Neural progenitor cell (in vitro differentiated cells): ENCODE results near the gene EXOC6B. TPM values are rescaled to one million over a fixed set of nuclear protein-coding genes. Genes with fewer than 3 reads are reported as not detected.

ENCODE experiments used
- DNase-seq: peaks from one replicate; pipeline ENCODE4 v3.0.0-alpha.2; 2016; ENCODE audit warnings: low spot score
- H2AFZ ChIP-seq: fragments of 200-600 bp; sonication (generic); replicated peaks from 2 replicates; pipeline ENCODE4 v1.6.1; 2016; ENCODE audit warnings: antibody characterized with exemption
- H3F3A ChIP-seq: fragments of 200-600 bp; sonication (generic); 2 replicates; pipeline ENCODE4 v1.6.1; 2016; ENCODE audit warnings: antibody characterized with exemption, low read depth
- H3K27ac ChIP-seq: fragments of 200-600 bp; sonication (generic); 2 replicates; pipeline ENCODE4 v1.5.1; 2016; ENCODE audit warnings: mild to moderate bottlenecking
- H3K27me3 ChIP-seq: fragments of 200-600 bp; sonication (generic); 2 replicates; pipeline ENCODE4 v1.6.1; 2016; ENCODE audit warnings: mild to moderate bottlenecking, moderate library complexity
- H3K36me3 ChIP-seq: fragments of 200-600 bp; sonication (generic); 2 replicates; pipeline ENCODE4 v1.5.1; 2016
- H3K4me1 ChIP-seq: fragments of 200-600 bp; sonication (generic); 2 replicates; pipeline ENCODE4 v1.6.1; 2016; ENCODE audit warnings: mixed run types
- H3K4me2 ChIP-seq: fragments of 200-600 bp; sonication (generic); 2 replicates; pipeline ENCODE4 v1.6.1; 2016
- H3K4me3 ChIP-seq: fragments of 200-600 bp; sonication (generic); 2 replicates; pipeline ENCODE4 v1.5.1; 2016
- H3K79me2 ChIP-seq: fragments of 200-600 bp; sonication (generic); 2 replicates; pipeline ENCODE4 v1.6.1; 2016; ENCODE audit warnings: low read depth
- H3K9ac ChIP-seq: fragments of 200-600 bp; sonication (generic); 2 replicates; pipeline ENCODE4 v1.6.1; 2016
- H3K9me3 ChIP-seq: fragments of 200-600 bp; sonication (generic); 2 replicates; pipeline ENCODE4 v1.5.1; 2016; ENCODE audit warnings: low read depth
- H4K20me1 ChIP-seq: fragments of 200-600 bp; sonication (generic); 2 replicates; pipeline ENCODE4 v1.6.1; 2016; ENCODE audit warnings: low read depth
- H3K27ac Mint-ChIP-seq: 3 replicates; pipeline ENCODE4 v1.8.0; 2021; ENCODE audit warnings: mixed read lengths
- H3K27me3 Mint-ChIP-seq: 2 replicates; pipeline ENCODE4 v1.8.0; 2022; ENCODE audit warnings: low read depth, mild to moderate bottlenecking, inconsistent platforms, moderate library complexity, mixed read lengths; ENCODE audit not compliant: insufficient read depth
- H3K36me3 Mint-ChIP-seq: 3 replicates; pipeline ENCODE4 v1.8.0; 2021; ENCODE audit warnings: mixed read lengths
- H3K4me1 Mint-ChIP-seq: 3 replicates; pipeline ENCODE4 v1.8.0; 2021; ENCODE audit warnings: mixed read lengths
- H3K4me3 Mint-ChIP-seq: 3 replicates; pipeline ENCODE4 v1.8.0; 2021; ENCODE audit warnings: mild to moderate bottlenecking, moderate library complexity, mixed read lengths
- H3K9me3 Mint-ChIP-seq: 3 replicates; pipeline ENCODE4 v1.8.0; 2020; ENCODE audit warnings: mixed read lengths
- EZH2 ChIP-seq: fragments of 200-600 bp; sonication (generic); IDR thresholded peaks from 2 replicates; pipeline ENCODE4 v1.6.1; 2017; ENCODE audit warnings: antibody characterized with exemption, mild to moderate bottlenecking, moderate library complexity
- EZH2phosphoT487 ChIP-seq: fragments of 200-600 bp; sonication (generic); IDR thresholded peaks from 2 replicates; pipeline ENCODE4 v1.6.1; 2017; ENCODE audit warnings: antibody characterized with exemption
- small RNA-seq: library from RNA; depleted of rRNA; stranded (forward); fragments of <200 nt; gene quantifications from one replicate; pipeline ENCODE3, GENCODE V24; 2015
- total RNA-seq: library from RNA; depleted of rRNA; stranded (reverse); fragments of >200 nt; gene quantifications from 2 replicates; pipeline ENCODE4 v1.2.3, GENCODE V29; 2015; ENCODE audit warnings: low replicate concordance
- TF ChIP-seq, protein P1 (sequence below): fragments of 200-600 bp; sonication (generic); IDR thresholded peaks from 2 replicates; pipeline ENCODE4 v1.5.1; 2017; ENCODE audit warnings: antibody characterized with exemption, mild to moderate bottlenecking

The EXOC6B gene
- total RNA-seq, 1 donor from 2014 or later, result 41.2 TPM

DNA sequence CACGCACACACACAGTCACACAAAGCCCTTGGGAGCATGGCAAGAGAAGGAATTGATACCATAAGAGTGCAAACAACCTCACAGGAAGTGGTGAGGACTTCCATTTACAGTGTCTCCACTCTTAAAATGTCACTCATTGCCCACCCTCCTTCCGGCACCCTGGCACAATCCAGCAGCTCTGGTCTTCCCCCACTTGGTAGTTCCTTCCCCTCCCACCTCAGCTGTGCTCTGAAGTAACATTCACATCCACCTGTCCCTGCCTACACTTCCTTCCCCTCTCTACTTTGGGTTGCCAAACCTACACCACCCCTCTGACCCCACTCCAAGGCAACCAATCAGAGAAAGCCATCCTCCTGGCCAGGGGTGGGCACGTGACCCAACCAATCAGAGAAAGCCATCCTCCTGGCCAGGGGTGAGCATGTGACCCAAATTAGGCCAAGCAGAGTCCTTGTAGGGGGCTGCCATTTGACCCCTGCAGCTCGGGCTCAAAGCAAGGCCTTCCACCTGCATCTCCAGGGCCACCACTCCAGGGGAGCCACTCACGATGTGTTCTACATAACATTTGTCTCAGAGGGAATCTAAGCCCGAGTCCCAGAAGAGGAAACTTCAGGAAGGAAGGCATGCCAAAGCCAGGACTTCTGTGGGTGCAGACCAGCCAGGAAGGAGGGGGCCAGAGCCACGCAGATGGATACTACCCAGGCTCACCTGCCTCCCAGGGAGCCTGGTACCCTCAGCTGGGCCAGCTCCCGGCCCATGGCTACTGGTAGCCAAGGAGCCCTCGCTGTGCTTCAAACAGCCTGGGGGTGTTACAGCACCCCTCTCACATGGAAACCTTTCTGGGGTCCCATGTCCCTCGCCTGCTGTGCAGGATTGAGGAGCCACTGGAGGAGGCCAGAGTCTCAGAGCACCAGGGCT is 699.4 kb downstream of the EXOC6B start:
- H3K9ac ChIP-seq, result no peak overlapping the region
- no peaks in the 10 kb centered on the region for H4K20me1 ChIP-seq
- TF ChIP-seq, protein P1, sequence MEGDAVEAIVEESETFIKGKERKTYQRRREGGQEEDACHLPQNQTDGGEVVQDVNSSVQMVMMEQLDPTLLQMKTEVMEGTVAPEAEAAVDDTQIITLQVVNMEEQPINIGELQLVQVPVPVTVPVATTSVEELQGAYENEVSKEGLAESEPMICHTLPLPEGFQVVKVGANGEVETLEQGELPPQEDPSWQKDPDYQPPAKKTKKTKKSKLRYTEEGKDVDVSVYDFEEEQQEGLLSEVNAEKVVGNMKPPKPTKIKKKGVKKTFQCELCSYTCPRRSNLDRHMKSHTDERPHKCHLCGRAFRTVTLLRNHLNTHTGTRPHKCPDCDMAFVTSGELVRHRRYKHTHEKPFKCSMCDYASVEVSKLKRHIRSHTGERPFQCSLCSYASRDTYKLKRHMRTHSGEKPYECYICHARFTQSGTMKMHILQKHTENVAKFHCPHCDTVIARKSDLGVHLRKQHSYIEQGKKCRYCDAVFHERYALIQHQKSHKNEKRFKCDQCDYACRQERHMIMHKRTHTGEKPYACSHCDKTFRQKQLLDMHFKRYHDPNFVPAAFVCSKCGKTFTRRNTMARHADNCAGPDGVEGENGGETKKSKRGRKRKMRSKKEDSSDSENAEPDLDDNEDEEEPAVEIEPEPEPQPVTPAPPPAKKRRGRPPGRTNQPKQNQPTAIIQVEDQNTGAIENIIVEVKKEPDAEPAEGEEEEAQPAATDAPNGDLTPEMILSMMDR, result no peak
- no peak for TF ChIP-seq EZH2
- TF ChIP-seq EZH2phosphoT487, result no peak
- Mint-ChIP-seq H3K36me3 (no peaks in the 10 kb centered on the region), H3K4me1 (peaks cover 16% of the 10 kb centered on the region), H3K27ac (no peak overlapping the region), H3K9me3 (no peaks in the 10 kb centered on the region), H3K4me3 (no peak overlapping the region), H3K27me3 (no peaks in the 10 kb centered on the region)
- H3K36me3 ChIP-seq, result no peaks in the 10 kb centered on the region
- H3K4me1 ChIP-seq, result peaks cover 27% of the 10 kb centered on the region
- no peaks in the 10 kb centered on the region for H3K27me3 ChIP-seq
- H2AFZ ChIP-seq, result no peak overlapping the region
- no peak overlapping the region for H3K27ac ChIP-seq
- no peak overlapping the region for H3K4me3 ChIP-seq
- H3F3A ChIP-seq, result peaks cover 13% of the 10 kb centered on the region
- no peak for DNase-seq
- H3K4me2 ChIP-seq, result no peak overlapping the region
- no peaks in the 10 kb centered on the region for H3K9me3 ChIP-seq
- no peaks in the 10 kb centered on the region for H3K79me2 ChIP-seq

Small RNA genes within 50 kb of the gene (small RNA-seq; reads per million reads assigned to genes)
- gene RF00592 (not detected), gene RNU2-39P (0.07 reads per million)

Other genes starting within 250 kb of the EXOC6B start
- gene SPR, start 61.4 kb upstream of the EXOC6B start, total RNA-seq, result 2.2 and 4.4 TPM in 2 replicates
- gene EMX1, start 91.5 kb upstream of the EXOC6B start, total RNA-seq, result 0.43 and 7.3 TPM in 2 replicates
- 3.4 and 7.3 TPM in 2 replicates for gene SFXN5, start 245.7 kb upstream of the EXOC6B start, total RNA-seq